Measurements from ENCODE around the gene BST1. TPM values are rescaled to one million over a fixed set of nuclear protein-coding genes. Genes with fewer than 3 reads are reported as not detected.

Gene BST1
- total RNA-seq, 1 experiment from 2014 or later = not detected

DNA sequence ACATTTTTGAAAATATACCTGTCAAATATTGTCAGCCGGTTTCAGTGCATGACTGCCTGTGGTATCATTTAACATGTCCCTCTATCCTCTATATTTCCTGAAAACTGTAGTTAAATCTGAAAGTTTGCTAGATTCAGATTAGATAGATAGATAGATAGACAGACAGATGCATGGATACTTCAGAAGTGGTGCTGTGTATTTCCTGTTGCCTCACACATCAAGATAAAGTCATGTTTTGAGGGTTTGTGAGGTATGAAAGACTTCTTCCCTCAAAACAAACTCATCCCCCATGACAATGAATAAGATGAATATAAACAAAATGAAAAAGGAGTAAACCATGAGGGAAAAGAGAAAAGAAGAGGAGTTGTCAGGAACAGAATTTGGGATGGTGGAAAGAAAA, 6.0 kb upstream of the BST1 start:
- Histone ChIP-seq H3K27me3 (ENCODE audit: insufficient read depth, low read length) (no peaks in the 10 kb centered on the region), H4K20me1 (ENCODE audit: control insufficient read depth, insufficient read depth, insufficient read length) (no peaks in the 10 kb centered on the region), H2BK5ac (ENCODE audit: insufficient read length, low read length) (no peak overlapping the region), H3K79me1 (ENCODE audit: insufficient read depth, low read depth, low read length, poor library complexity, severe bottlenecking) (no peaks in the 10 kb centered on the region), H2BK12ac (ENCODE audit: insufficient read length, low read depth, low read length) (no peak overlapping the region), H3K18ac (ENCODE audit: insufficient read length, low read depth, low read length) (no peak overlapping the region), H3K23me2 (ENCODE audit: insufficient read length, low read depth, low read length, poor library complexity, severe bottlenecking) (no peaks in the 10 kb centered on the region), H2BK120ac (ENCODE audit: low read depth, low read length, poor library complexity, severe bottlenecking) (no peak overlapping the region), H3K4ac (ENCODE audit: low read depth, low read length) (no peak overlapping the region), H3K27ac (ENCODE audit: insufficient read length, low read depth, low read length) (no peak overlapping the region), H4K91ac (ENCODE audit: insufficient read length, low read depth, low read length) (no peak overlapping the region), H2AK5ac (ENCODE audit: insufficient read length, low read length) (no peak overlapping the region), H2BK20ac (ENCODE audit: low read depth, low read length, poor library complexity, severe bottlenecking) (no peak overlapping the region), H3K14ac (ENCODE audit: insufficient read depth, low read length) (no peak overlapping the region), H3K4me1 (ENCODE audit: insufficient read depth, low read length) (no peaks in the 10 kb centered on the region; the same call in 1 of the 2 replicates), H3K9ac (ENCODE audit: extremely low read depth, insufficient read length, low read length) (no peak overlapping the region), H2BK15ac (ENCODE audit: low read depth, low read length) (no peak overlapping the region), H3K4me2 (ENCODE audit: insufficient read depth, insufficient read length, low read length) (no peak overlapping the region), H3K9me3 (ENCODE audit: control insufficient read depth, low read depth, low read length) (no peaks in the 10 kb centered on the region), H4K8ac (replicated peaks; ENCODE audit: insufficient read length, low read depth, low read length) (no peak overlapping the region), H4K5ac (ENCODE audit: insufficient read length, low read depth, low read length) (no peak overlapping the region), H2AFZ (ENCODE audit: low read length) (no peak overlapping the region), H3K79me2 (ENCODE audit: insufficient read depth, low read length) (no peaks in the 10 kb centered on the region), H3K56ac (ENCODE audit: insufficient read length, low read depth, low read length) (no peak overlapping the region), H3T11ph (ENCODE audit: low read length) (no peak overlapping the region), H3K23ac (ENCODE audit: insufficient read length, low read depth, low read length) (no peak overlapping the region)
- peaks cover 18 to 19% of the 10 kb centered on the region in 2 experiments for H3K9me3 Mint-ChIP-seq
- WGBS (ENCODE audit: extremely low coverage, insufficient read length, low lambda C conversion rate) = no CpG with 5 or more reads among the region's 1 CpG
- H3K36me3 Mint-ChIP-seq (ENCODE audit: insufficient read depth in 1 of 3, low read depth in 3 of 3) = peaks cover 9 to 29% (median 10%) of the 10 kb centered on the region in 3 experiments
- peaks cover 35 to 41% of the 10 kb centered on the region in 2 experiments for H3K4me1 Mint-ChIP-seq
- no peak for DNase-seq
- TF ChIP-seq, protein P1, sequence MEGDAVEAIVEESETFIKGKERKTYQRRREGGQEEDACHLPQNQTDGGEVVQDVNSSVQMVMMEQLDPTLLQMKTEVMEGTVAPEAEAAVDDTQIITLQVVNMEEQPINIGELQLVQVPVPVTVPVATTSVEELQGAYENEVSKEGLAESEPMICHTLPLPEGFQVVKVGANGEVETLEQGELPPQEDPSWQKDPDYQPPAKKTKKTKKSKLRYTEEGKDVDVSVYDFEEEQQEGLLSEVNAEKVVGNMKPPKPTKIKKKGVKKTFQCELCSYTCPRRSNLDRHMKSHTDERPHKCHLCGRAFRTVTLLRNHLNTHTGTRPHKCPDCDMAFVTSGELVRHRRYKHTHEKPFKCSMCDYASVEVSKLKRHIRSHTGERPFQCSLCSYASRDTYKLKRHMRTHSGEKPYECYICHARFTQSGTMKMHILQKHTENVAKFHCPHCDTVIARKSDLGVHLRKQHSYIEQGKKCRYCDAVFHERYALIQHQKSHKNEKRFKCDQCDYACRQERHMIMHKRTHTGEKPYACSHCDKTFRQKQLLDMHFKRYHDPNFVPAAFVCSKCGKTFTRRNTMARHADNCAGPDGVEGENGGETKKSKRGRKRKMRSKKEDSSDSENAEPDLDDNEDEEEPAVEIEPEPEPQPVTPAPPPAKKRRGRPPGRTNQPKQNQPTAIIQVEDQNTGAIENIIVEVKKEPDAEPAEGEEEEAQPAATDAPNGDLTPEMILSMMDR (conservative IDR thresholded peaks at IDR 0.05) = no peak
- H3K27ac Mint-ChIP-seq = no peak overlapping the region
- no peak overlapping the region for H3K4me3 Mint-ChIP-seq
- no peaks in the 10 kb centered on the region for H3K27me3 Mint-ChIP-seq (ENCODE audit: low read depth)
